Adrenal gland (tissue), 19 donors: ENCODE measurements around the gene SPRR3. TPM values are rescaled to one million over a fixed set of nuclear protein-coding genes. Genes with fewer than 3 reads are reported as not detected.

Experiments used
- DNase-seq, 7 donors: peaks; one replicate each; pipeline ENCODE4 v3.0.0-alpha.2; 2019 to 2020
- H3K27ac ChIP-seq, 5 donors: fragments of 200-600 bp; sonication (generic) in 4 of 5; 1 replicate in 3 of 5; 2 replicates in 2 of 5; pipeline versions ENCODE4 v1.5.1 to v1.8.0; 2016 to 2020; ENCODE audit warnings: mild to moderate bottlenecking in 1 of 5
- H3K27me3 ChIP-seq: fragments of 200-600 bp; 2 replicates; pipeline ENCODE4 v1.8.0; 2021
- H3K36me3 ChIP-seq, 2 donors: fragments of 200-600 bp; replicated peaks in 1 of 2; 1 replicate in 1 of 2; 2 replicates in 1 of 2; pipeline versions ENCODE4 v1.5.1 to v1.8.0; 2018 to 2022
- H3K4me1 ChIP-seq, 2 donors: fragments of 200-600 bp; replicated peaks in 1 of 2; 1 replicate in 1 of 2; 2 replicates in 1 of 2; pipeline versions ENCODE4 v1.5.1 to v1.8.0; 2018 to 2021
- H3K4me3 ChIP-seq, 4 donors: fragments of 200-600 bp; sonication (generic) in 3 of 4; one replicate each; pipeline ENCODE4 v1.5.1; 2016 to 2018
- H3K9me3 ChIP-seq, 3 donors: fragments of 200-600 bp; sonication (generic) in 1 of 3; replicated peaks in 1 of 3; 1 replicate in 2 of 3; 2 replicates in 1 of 3; pipeline versions ENCODE4 v1.5.1 to v1.8.0; 2016 to 2021
- POLR2A ChIP-seq, 2 donors: fragments of 450-650 bp; IDR thresholded peaks; one replicate each; pipeline ENCODE4 v1.6.1; 2017; ENCODE audit warnings: antibody characterized with exemption in 2 of 2, mild to moderate bottlenecking in 2 of 2, moderate library complexity in 1 of 2
- WGBS, 4 donors: extraction: QIAGEN DNeasy Blood & Tissue Kit in 2 of 4; methylation state at CpG; one replicate each; pipeline versions ENCODE4 v1.1.5 to v1.1.7; 2013 to 2017; 5-methylcytosine and 5-hydroxymethylcytosine counted together
- intact Hi-C, 2 donors: fragments of 100-400 bp; cut with DNase I; formaldehyde crosslinking; loops; one replicate each; pipeline versions ENCODE4 v1.14.1 to v1.15.0; 2022 to 2023
- long read RNA-seq, 10 donors: library from polyadenylated mRNA in 3 of 10; unstranded in 2 of 10; stranded (forward) in 1 of 10; transcript quantifications; one replicate each; pipeline ENCODE4 v2.0.0 and lab custom pipeline, GENCODE V29; 2021 to 2026
- polyA plus RNA-seq, 3 donors: library from polyadenylated mRNA; stranded (reverse); fragments of 200-250 nt in 2 of 3; fragments of 350-450 nt in 1 of 3; fragmentation: Illumina TruSeq in 1 of 3; extraction: RNeasy Lipid Tissue Mini Kit (QIAGEN cat#74804) in 1 of 3; gene quantifications; one replicate each; pipeline ENCODE4 v1.2.3, GENCODE V29; 2013 to 2014
- total RNA-seq, 9 donors: library from RNA; depleted of rRNA in 4 of 9; stranded (reverse); fragments of >200 nt in 4 of 9; fragments of 120-200 nt in 1 of 9; fragmentation: NEBNext Ultra II Directional in 1 of 9; extraction: Animal tissue kit (Norgen Biotek cat#: 25700) in 1 of 9; gene quantifications; one replicate each; pipeline versions ENCODE4 v1.1.0 to v1.2.4, GENCODE V29; 2013 to 2023
- TF ChIP-seq, protein P1 (sequence below), 6 experiments: fragments of 450-650 bp in 4 of 6; fragments of 200-600 bp in 2 of 6; sonication (generic) in 1 of 6; IDR thresholded peaks; 1 replicate in 5 of 6; 2 replicates in 1 of 6; pipeline versions ENCODE4 v1.5.1 to v1.8.0; 2016 to 2021; ENCODE audit warnings: antibody characterized with exemption in 6 of 6, mild to moderate bottlenecking in 2 of 6, moderate library complexity in 1 of 6
- donor health status: healthy with polysubstance abuse.
- donor health status: Bipolar disorder and iron deficiency.
- donor health status: DM: yes; HTN: yes; CAD: no.
- donor health status: DM: no; HTN: no; CAD: no.
- donor health status: DM: no; HTN: no; CAD: no.
- donor health status: DM: yes; HTN: yes; CAD: no.

SPRR3 gene, protein sequence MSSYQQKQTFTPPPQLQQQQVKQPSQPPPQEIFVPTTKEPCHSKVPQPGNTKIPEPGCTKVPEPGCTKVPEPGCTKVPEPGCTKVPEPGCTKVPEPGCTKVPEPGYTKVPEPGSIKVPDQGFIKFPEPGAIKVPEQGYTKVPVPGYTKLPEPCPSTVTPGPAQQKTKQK
- total RNA-seq (under 1 TPM in 1 of 9 donors, not detected in 8; 0.67 TPM), polyA plus RNA-seq (1 to 10 TPM; 2.2 to 6.1 (median 2.9) TPM)
- long read RNA-seq, donor 1 = 0 reads
- long read RNA-seq, donor 2 = 0 reads
- long read RNA-seq, donor 3 = 0 reads
- long read RNA-seq, donor 4 = 0 reads
- long read RNA-seq, donor 5 = 0 reads
- long read RNA-seq, donor 6 = 0 reads
- long read RNA-seq, donor 7 = 0 reads
- long read RNA-seq, donor 8 = 0 reads
- long read RNA-seq, donor 9 = 0 reads
- long read RNA-seq, donor 10 = 0 reads

DNA sequence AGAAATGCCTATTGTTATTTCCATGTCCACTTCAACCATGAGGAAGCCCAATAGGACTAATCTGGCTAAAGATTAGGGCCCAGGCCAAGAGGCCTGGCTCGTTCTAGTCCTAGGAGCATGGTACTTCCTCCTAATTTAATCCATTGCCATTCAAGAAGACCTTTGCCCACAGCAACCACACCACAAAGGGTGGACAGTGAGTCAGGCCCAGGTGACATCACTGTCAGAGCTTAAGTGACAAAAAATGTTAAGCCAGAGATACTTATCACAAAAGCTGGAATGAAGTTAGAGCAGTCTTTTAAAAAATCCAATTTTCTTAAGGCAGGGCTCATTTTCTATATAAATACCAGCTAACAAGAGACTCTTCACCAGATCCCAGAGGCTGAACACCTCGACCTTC, at the start of gene SPRR3:
Gene SPRR3, plus strand, starts transcription at position 368 of the 400 bp plus-strand sequence. CDS start 1,272 bp downstream, outside the sequence.
- Histone ChIP-seq H3K36me3 (no peaks in the 10 kb centered on the region), H3K27me3 (no peaks in the 10 kb centered on the region), H3K27ac (no peak within 1 kb of the TSS), H3K4me1 (no peaks in the 10 kb centered on the region), H3K9me3 (no peaks in the 10 kb centered on the region), H3K4me3 (no peak within 1 kb of the TSS)
- intact Hi-C loops = no loop called here
- no peak for DNase-seq
- 72 to 94% (median 80%) methylated on average over 2 of the region's 2 CpGs for WGBS, 4 donors
- no peak for TF ChIP-seq POLR2A (IDR thresholded peaks at IDR 0.05)
- TF ChIP-seq, protein P1, sequence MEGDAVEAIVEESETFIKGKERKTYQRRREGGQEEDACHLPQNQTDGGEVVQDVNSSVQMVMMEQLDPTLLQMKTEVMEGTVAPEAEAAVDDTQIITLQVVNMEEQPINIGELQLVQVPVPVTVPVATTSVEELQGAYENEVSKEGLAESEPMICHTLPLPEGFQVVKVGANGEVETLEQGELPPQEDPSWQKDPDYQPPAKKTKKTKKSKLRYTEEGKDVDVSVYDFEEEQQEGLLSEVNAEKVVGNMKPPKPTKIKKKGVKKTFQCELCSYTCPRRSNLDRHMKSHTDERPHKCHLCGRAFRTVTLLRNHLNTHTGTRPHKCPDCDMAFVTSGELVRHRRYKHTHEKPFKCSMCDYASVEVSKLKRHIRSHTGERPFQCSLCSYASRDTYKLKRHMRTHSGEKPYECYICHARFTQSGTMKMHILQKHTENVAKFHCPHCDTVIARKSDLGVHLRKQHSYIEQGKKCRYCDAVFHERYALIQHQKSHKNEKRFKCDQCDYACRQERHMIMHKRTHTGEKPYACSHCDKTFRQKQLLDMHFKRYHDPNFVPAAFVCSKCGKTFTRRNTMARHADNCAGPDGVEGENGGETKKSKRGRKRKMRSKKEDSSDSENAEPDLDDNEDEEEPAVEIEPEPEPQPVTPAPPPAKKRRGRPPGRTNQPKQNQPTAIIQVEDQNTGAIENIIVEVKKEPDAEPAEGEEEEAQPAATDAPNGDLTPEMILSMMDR (IDR thresholded peaks at IDR 0.05) = no peak

DNA sequence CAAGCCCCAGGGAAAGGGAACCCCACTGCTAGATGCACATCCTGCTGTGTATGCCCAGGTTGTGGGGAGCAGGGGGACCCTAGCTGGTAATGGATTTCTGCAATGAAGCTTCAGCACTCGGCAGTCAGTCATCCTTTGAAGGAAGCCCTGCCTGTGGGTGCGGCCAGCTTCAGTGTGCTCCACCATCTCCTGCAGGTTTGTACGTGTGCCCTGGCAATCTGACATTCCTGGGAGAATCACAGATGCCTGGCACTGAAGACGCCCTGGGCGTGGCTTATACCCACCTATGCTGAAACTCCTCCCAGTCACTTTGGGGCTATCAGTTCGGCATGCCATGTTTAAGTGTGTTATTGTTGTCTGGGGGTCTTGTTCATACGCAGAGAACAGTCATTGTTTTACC, 47.8 kb upstream of the SPRR3 start:
- DNase-seq = no peak
- Histone ChIP-seq H3K9me3 (no peaks in the 10 kb centered on the region), H3K27me3 (no peaks in the 10 kb centered on the region), H3K4me3 (no peak overlapping the region), H3K27ac (no peak overlapping the region), H3K4me1 (no peaks in the 10 kb centered on the region), H3K36me3 (no peaks in the 10 kb centered on the region)
- 73 to 85% (median 81%) methylated on average over 2 to 7 of the region's 7 CpGs for WGBS, 4 donors
- intact Hi-C loops = no loop called here
- TF ChIP-seq, protein P1 (IDR thresholded peaks at IDR 0.05) = no peak

DNA sequence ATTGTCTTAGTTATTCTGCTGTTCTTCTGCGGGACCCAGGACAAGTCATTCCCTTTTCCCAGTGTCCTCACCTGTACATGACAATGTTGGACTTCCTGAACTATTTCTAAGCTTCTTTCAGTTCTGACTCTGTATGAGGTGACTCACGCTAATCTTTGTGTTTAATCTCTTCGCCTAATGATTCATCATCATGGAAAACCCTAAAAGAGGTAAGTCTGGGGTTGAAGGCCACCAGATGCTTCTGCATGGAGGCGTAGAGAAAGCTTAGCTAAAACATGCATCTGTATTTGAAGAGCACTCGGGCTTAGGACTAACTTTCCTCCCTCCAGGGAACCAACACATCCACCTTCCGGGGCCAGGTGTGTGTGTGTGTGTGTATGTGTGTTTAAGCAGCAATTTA, 47.1 kb upstream of the SPRR3 start:
- TF ChIP-seq, protein P1 (IDR thresholded peaks at IDR 0.05) = no peak
- no peak for TF ChIP-seq POLR2A (IDR thresholded peaks at IDR 0.05)
- no peaks in the 10 kb centered on the region for H3K27me3 ChIP-seq
- WGBS, 4 donors = 40 to 54% (median 52%) methylated on average over 6 of the region's 6 CpGs
- intact Hi-C loops = no loop called here
- H3K27ac ChIP-seq = no peak overlapping the region
- H3K9me3 ChIP-seq = no peaks in the 10 kb centered on the region
- no peaks in the 10 kb centered on the region for H3K36me3 ChIP-seq
- H3K4me3 ChIP-seq = no peak overlapping the region
- H3K4me1 ChIP-seq = no peaks in the 10 kb centered on the region
- DNase-seq = peak in 3 of 7 donors; percentile 10 to 48 (median 21)

DNA sequence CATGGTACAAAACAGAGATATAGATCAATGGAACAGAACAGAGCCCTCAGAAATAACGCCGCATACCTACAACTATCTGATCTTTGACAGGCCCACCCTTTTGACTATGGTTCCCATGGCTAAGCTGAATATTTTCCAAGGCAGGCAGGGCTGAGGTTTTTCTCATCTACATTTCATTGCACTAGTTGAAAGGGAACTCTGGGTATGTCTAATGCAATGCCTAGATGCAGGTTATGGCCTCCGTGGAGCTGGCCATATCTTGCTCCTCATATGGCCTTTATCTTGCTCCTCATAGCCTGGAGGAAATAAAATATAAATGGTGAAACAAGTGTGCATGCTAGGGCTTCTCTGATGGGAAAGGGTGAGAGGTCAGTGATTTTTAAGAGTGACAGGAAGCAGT, 44.0 kb upstream of the SPRR3 start:
- Histone ChIP-seq H3K9me3 (no peaks in the 10 kb centered on the region), H3K4me1 (no peaks in the 10 kb centered on the region), H3K27ac (no peak overlapping the region), H3K27me3 (no peaks in the 10 kb centered on the region), H3K36me3 (no peaks in the 10 kb centered on the region), H3K4me3 (no peak overlapping the region)
- WGBS, 4 donors = 83 to 91% (median 89%) methylated on average over 3 of the region's 3 CpGs
- intact Hi-C loops = no loop called here
- no peak for DNase-seq
- TF ChIP-seq POLR2A (IDR thresholded peaks at IDR 0.05) = no peak
- TF ChIP-seq, protein P1 (IDR thresholded peaks at IDR 0.05) = no peak
